NCI-H128 (cell line): Measurements from ENCODE around the gene CRISPLD2.

Experiments
- DNase-seq: peaks from one replicate; lab custom pipeline; 2025; ENCODE audit not compliant: unreplicated experiment; lab: John Stamatoyannopoulos, UW

The CRISPLD2 gene

GRCh38 chr16:84907051-84907450 lies 87.3 kb downstream of the CRISPLD2 start:
- DNase-seq: no peak

- DNase-seq: no peak
Observed at GRCh38 chr16:84907575-84907974, 87.8 kb downstream of the CRISPLD2 start.

DNA sequence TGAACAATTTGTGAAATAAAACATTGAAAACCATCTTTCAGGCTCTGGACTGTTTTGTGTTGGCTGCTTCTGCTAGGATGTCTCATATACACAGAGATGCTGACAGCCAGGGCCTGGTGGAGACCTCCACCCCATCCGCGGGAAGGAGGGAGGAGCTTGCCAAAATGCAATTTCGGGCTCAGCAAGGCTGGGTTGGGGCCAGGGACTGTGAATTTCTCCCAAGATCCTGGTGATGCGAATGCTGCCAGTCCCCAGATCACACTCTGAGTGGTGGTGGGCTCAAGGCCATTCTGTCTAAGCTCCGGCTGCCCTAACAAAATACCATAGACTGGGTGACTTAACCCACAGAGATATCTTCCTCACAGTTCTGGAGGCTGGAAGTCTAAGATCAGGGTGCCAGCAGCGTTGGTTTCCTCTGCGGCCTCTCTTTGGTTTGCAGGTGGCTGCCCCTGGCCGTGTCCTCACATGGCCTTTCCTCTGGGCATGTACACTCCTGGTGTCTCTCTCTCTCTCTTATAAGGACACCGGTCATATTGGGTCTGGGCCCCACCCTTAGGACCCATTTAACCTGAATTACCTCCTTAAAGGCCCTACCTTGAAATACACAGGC lies 89.8 kb downstream of the CRISPLD2 start:
- no peak for DNase-seq

- no peak for DNase-seq
Observed at GRCh38 chr16:84911486-84912216, 91.9 kb downstream of the CRISPLD2 start.

GRCh38 chr16:84913315-84913714 lies 93.5 kb downstream of the CRISPLD2 start:
- DNase-seq: no peak

- no peak for DNase-seq
Observed at GRCh38 chr16:84914273-84914672, 94.5 kb downstream of the CRISPLD2 start.

DNA sequence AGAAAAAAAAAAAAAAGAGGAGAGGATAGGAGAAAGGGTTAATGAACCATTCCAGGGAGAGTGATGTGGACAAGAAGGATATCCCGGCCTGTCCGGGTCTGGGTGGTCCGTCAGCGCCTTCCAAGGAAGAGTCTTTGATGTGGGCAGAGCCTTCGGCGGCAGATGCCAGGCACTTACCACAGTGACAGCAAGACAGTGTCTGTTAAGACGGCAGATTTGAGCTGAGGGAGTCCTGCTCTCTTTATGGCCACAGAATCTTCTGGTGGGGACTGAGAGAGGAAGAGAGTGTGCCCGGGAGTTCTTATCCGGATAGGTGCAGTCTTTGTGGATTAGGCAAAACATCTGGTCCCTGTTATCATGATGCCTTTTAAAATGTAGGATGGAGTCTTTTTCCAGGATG lies 96.4 kb downstream of the CRISPLD2 start:
- DNase-seq: no peak

- no peak for DNase-seq
Observed at GRCh38 chr16:84916850-84917249, 97.1 kb downstream of the CRISPLD2 start.

- no peak for DNase-seq
Observed at GRCh38 chr16:84917492-84917891, 97.7 kb downstream of the CRISPLD2 start.

GRCh38 chr16:84918006-84918909 lies 98.5 kb downstream of the CRISPLD2 start:
- DNase-seq: no peak

DNA sequence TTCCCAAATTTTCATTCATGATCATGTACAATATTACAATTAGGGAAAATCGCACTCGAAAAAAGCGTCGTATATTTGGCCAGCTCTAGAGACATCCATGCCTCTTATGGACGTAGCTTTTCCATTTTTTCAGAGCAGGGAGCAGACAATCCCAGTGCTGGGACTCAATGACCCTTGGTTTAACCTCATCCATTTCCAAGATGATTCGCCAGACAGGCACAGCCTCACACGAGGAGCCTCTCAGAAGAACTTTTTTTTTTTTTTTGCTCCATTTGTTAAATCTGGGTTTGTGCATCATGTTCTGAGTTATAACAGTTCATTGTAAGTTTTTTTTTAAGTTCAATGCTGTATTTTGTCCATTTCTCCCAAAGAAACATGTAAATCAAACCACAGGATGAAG lies 99.5 kb downstream of the CRISPLD2 start:
- DNase-seq: no peak

DNA sequence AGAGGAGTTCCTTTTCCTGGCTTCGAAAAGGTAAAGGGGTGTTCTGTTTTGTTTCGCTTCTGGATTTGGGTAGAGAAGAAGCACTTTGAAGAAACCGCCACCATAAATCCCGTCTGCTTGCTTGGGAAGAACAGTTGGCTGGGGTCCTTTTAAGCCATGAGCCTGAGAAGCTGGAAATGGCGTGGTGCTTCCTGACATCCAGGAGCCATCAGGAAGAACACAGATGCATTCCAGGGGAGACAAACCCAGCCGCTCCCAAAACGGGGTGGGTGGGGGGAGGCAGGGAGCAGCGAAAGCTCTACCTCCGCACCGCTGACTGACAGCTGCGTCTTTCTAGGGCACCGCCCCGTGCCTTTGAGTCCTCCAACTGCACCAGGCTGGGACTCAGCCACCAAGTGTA lies 99.9 kb downstream of the CRISPLD2 start:
- no peak for DNase-seq

DNA sequence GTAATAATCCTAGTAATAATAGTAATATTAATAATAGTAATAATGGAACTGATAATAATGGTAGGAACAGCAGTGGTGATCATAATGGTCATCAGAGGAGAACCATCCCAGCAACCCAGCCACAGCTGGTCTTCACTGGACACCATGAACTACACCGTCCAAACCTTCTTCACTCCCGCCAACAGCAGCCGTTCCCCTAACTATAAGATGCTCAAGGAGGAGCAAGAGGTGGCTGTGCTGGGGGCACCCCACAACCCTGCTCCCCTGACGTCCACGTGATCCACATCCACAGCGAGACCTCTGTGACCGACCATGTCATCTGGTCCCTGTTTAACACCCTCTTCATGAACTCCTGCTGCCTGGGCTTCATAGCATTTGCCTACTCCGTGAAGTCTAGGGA lies 100.5 kb downstream of the CRISPLD2 start:
- no peak for DNase-seq

GRCh38 chr16:84922351-84923120 lies 102.8 kb downstream of the CRISPLD2 start:
- no peak for DNase-seq

GRCh38 chr16:84924331-84925091 lies 104.7 kb downstream of the CRISPLD2 start:
- no peak for DNase-seq

DNA sequence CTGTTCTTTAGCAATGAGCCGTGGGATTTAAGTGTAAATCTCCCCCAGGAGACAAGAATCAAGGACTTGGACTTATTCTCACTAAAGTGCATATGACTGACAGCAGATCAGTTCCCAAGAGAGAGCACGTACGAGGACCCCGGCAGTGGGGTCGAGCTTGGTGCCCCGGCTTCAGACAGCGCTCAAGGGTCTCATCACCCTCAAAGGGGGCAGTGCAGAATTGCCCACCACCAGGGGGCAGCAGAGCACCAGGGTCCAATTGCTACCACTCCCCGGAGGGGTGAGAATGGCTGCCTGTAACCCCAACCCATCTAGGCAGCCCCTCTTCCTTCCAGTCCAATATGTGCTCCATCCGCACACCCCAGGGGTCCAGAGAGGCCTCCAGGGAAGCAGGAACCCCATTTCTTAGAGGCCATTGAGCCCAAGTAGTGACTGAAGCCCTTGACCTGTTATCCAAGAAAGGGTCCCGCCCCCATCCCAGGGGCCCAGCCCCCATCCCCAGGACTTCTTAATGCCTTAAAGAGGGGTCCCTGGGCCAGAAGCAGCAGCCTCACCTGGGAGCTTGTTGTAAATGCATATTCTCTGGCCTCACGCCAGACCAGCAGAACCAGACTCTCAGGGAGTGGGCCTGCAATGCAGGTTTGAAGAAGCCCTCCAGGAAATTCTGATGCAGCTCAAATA lies 105.4 kb downstream of the CRISPLD2 start:
- DNase-seq: no peak

DNA sequence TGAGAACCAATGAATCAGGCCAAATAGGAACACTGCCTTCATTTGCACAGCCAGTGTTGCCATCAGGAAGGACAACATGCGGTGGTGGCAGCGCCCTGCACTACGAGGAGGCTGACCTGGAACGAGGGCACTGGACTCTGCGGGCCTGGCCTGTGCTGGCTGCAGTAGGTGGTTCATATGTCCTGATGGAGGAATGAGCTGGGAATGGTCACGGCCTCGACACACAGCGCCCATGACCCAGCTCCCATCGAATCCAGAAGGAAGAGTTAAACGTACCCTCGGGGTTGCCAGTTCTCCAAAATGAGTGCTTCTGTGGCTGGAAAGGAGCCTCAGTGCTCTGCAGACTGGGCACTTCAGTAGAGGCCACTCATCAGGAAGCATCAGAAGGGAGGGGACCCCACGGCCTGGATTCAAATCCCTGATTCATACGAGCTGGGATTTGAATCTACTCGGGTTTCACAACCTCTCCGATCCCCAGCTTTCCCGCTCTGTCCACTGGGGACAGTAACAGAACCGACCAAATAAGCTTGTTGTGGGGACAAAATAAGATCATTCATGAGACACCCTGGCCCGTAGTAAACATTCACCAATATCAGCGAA lies 106.1 kb downstream of the CRISPLD2 start:
- DNase-seq: no peak

DNA sequence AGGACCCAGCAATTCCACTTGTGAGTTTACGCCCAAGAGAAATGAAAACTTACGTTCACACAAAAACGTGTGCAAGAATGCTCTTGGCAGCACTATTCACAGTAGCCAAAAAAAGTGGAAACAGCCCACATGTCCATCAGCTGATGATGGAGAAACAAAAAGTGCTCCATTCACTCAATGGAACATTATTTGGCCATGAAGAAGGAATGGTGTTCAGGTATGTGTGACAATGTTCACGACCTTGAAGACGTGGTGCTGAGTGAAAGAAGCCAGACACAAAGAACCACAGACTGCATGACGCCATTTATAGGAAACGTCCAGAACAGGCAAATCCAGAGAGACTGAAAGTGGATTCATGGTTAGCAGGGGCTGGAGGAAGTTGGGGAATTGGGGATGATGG lies 106.7 kb downstream of the CRISPLD2 start:
- DNase-seq: no peak
